Stimulated activated CD8-positive, alpha-beta memory T cell treated with anti-CD3 and anti-CD28 coated beads, Interleukin-15, amount 100 ng/mL, for 24 hours (primary cell): ENCODE measurements around the gene CKMT1B.
"Not testable (repeated sequence)": the region's sequence is repeated elsewhere in the genome, so short reads cannot be mapped to it uniquely, and the experiment has no call there.

Experiments
- DNase-seq: peaks from one replicate; pipeline ENCODE4 v3.0.0-alpha.2; 2020; ENCODE audit warnings: low read depth

The CKMT1B gene

DNA sequence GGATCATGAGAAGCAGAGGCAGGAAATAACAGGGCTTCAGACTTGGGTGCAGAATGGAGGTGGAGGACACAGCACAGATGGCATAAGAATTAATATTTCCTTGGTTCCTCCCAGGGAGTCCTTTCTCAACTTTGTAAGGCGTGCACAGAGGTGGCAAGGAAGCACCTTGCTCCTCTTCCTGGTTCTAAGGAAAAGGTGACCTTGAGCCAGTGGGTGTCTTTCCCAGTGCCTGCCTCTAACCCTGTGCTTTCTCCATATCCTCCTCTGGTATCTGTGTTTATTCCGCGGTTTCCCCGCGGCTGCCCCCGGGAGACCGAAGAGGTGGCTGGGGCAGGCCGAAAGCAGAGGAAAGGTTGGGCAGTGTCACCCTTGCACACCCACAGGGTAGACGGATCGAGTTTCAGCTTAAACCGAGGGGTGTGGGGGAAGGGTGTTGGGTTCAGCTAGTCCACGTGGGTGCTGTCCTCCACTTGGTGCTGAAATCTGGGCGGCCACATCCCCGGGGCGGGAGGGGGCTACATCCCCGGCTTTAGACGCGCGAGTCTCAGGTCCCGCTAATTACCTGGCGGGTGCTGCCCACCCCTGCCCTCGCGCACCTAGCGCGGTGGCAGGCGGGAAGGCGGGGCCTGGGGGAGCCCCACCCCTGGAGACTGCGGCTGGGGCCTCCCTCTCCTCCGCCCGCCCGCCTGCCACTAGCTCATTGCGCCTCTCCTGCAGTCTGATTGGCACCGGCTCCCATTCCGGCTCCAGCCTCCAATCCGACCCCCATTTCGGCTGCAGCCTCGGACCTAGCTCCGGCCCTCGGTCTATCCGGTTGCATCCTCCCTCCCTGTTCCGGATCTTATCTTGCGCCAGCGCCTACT is at the start of gene CKMT1B:
CKMT1B (plus strand) TSS at position 700 of the 863 bp plus-strand sequence. CDS start 192 bp downstream, outside the sequence.
- DNase-seq = not testable (repeated sequence)

DNA sequence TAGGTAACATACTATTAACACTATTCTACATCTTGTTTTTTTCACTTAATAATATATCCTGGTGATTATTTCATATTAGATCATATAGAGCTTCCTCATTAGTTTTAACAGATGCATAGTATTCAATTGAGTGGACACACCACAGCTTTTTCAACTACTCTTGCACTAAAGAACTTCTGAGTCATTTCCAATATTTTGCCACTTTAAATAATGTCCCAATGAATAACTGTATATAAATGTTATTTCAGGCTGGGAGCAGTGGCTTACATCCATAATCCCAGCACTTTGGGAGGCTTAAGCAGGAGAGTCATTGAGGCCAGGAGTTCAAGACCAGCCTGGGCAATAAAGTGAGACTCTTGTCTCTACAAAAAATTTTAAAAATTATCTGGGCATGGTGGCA is 49.6 kb upstream of the CKMT1B start:
- no peak for DNase-seq

DNA sequence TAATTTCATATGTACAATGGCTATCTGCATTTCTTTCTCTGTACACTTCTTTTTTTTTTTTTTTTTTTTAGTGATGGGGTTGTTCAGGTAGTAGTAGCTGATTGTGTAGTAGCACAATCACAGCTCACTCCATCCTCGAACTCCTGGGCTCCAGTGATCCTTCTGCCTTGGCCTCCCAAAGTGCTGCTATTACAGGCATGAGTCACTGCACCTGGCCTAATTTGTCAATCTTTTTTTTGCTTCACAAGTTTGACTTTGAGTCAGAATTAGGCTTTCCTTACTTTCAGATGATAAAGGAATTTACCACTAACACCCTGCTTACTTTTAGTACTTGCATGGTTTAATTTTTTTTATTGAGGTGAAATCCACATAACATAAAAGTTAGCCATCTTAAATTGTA is 48.4 kb upstream of the CKMT1B start:
- DNase-seq = no peak

DNA sequence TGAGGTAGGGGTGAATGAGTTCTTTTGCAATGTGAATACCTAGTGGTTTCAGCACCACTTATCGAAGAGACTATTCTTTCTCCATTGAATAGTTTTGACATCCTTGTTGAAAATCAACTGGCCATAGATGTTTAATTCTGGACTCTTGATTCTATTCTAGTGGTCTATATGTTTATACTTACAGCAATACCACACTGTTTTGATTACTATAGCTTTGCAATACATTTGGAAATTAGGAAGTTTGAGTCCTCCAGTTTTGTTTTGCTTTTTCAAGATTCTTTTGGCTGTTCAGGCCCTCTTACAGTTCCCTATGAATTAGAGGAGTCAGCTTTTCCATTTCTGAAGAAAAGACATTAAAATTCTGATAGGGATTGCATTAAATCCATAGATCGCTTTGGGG is 46.3 kb upstream of the CKMT1B start:
- DNase-seq = no peak

DNA sequence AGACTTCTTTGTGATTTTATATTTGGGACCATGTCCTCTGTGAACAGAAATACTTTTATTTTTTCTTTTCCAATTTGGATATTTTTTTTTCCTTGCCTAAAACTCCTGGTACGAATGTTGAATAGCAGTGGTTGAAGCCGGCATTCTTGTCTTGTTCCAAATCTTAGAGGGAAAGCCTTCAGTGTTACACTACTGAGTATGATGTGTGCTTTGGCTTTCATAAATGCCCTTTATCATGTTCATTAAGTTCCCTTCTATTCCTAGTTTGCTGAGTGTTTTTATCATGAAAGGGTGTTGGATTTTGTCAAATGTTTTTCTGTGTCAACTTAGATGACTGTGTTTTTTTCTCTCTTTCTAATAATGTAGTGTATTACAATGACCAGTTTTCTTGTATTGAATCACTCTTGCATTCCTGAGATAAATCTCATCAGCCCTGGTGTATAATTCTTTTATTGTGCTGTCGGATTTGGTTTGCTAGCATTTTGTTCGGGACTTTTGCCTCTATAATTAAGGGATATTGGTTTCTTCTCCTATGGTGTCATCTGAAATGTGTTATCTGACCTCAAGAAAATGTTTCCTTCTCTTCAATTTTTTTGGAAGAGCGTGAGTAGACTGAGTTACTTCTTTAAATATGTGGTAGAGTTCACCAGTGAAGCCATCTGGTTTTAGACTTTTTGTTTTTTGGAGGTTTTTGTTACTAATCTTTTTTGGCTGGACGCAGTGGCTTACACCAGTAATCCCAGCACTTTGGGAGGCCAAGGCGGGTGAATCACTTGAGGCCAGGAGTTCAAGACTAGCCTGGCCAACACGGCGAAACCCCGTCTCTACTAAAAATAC is 43.1 kb upstream of the CKMT1B start:
- no peak for DNase-seq

DNA sequence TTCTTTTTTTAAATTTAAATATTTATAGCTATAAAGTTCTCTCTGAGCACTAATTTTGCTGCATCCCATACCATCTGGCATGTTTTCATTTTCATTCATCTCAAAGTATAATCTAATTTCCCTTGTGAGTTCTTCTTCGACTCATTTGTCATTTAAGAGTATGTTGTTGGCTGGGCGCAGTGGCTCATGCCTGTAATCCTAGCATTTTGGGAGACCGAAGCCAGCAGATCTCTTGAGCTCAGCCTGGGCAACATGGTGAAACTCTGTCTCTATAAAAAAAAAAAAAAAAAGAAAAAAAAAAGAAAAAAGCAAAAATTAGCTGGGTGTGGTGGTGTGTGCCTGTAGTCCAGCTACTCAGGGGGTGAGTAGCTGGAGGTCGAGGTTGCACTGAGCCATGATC is 41.6 kb upstream of the CKMT1B start:
- no peak for DNase-seq

DNA sequence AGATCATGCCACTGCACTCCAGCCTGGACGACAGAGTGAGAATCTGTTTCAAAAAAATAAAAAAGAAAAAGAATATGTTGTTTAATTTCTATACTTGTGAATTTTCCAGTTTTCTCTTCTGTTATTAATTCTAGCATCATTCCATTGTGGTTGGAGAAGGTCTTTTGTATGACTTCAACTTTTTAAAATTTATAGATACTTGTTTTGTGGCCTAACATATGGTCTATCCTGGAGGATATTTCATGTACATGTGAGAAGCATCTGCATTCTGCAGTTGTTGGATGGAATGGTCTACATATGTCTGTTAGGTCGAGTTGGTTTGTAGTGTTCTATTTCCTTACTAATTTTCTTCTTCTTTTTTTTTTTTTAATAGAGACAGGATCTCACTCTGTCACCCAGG is 40.8 kb upstream of the CKMT1B start:
- no peak for DNase-seq

DNA sequence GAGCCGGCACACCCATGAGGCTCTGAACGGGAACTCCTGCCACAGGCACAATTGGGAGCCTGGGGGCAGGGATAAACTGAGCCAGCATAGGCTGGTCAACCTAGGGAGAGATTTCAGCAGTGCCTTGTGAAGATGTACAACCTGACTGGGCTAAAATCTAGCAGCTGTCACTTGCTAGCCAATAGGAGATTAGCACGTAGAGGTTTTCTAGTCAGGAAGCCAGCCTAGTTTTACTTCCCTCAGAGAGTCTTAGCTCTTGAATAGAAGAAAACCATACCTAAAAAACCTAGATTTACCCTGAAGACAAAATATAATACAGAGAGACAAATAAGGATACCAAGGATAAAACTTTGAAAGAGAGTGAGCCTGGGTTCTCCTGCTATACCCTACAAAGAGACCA is 31.1 kb upstream of the CKMT1B start:
- not testable (repeated sequence) for DNase-seq

DNA sequence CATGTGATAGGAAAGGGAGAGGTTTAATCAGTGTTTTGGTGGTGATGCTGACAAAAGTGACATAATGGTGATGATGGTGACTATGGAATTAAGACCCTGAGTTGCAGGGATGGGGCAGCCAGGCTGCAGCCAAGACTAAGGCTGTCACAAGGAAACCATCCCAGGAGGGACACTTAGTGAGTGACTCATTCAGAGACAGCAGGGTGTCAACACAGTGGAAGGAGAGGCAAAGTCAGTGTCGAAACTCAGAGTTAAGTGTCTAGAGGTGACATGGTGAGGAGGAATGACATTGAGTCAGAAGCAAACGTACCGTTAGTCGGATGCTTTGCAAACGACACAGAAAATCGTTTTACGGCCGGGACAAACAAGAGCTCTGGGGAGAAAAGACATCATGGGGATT is 30.0 kb upstream of the CKMT1B start:
- not testable (repeated sequence) for DNase-seq

DNA sequence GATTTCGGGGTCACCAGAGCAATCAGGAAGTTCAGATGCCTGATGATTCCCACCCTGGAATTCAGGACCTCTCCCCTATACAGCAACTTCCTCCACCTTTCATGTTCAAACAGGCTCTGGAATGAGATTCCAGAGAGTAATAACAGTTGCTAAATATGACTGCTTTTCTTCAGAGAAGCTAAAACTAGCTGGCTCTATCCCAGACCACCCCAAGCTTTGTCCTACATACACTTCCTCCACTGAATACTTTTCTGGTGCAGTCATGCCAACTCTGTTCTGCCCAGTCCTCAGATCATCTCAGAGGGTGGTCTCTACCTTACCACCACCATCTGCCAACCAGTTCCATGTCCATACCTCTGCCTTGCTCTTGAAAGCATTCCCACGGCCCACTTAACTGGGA is 27.2 kb upstream of the CKMT1B start:
- not testable (repeated sequence) for DNase-seq

DNA sequence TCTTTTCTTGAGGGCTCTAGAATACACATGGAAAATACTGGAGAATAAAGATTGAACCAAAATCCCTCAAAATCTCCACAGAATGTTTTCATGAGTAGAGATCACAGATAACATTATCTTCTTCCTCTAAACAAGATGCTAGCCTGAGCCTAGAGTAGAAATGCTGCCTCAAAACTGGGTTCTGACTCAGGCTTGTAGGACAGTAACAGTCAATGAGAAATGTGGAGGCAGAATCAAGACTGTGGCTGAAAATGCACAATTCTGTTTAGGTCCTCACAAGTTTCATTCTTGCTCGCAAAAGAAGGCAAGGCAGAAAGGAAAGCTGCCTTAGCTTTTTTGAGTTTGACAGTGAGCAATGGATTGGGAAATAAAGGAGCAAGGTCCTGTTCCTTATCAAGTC is 19.2 kb upstream of the CKMT1B start:
- DNase-seq = not testable (repeated sequence)

DNA sequence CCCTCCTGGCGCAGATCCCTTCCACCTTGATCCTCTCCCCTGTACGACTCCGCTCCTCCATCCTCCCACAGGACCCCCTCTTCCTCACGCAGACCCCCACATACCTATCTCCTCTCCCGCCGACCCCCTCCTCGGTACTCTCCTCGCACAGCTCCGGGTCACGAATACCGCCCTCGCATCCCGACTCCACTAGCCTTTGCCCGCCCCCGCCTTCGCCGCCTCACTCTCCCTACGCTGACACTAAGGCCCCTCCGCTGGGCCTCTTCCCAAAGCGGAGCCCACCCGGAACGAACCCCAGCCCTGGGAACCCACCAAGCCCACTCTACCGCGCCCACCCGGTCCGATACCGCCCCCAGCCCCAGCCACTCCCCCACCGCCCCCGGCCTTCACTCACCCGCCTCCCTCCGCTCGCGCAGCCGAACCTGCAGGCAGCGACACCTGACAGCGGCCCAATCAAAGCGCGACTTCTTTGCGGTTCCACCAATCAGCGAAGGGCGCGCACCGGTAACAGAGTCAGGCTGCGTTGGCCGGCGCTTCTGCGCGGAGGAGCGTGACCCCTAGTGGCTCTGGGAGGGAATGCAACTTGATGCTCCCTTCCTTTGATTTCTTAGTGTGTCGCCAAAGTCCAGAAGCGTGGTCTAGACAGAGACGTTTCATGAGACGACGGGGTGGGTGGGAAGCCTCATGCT is 3.9 kb upstream of the CKMT1B start, which contains the start of gene PPIP5K1:
PPIP5K1 (minus strand) TSS at position 431 of the 689 bp plus-strand sequence. CDS start 5,704 bp downstream, outside the sequence.
- not testable (repeated sequence) for DNase-seq

DNA sequence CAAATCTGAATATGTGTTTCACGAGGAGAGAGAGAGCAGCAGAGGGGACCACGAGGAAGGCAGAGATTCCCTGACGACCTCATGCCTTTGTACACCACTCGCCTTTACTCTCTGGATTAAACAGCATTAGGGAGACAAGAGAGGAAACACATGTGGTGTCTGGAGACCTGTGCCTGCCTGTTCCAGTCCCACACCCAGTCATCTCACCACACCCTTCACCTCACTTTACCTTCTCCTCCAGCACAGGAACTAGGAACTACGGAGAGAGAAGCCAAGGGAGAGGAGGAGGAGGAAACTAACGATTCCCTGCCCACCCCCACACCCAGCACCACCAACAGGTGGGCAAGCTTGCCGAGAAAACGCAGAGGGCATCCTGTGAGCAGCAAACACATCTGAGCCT is 986 bp upstream of the CKMT1B start:
- DNase-seq = not testable (repeated sequence)

DNA sequence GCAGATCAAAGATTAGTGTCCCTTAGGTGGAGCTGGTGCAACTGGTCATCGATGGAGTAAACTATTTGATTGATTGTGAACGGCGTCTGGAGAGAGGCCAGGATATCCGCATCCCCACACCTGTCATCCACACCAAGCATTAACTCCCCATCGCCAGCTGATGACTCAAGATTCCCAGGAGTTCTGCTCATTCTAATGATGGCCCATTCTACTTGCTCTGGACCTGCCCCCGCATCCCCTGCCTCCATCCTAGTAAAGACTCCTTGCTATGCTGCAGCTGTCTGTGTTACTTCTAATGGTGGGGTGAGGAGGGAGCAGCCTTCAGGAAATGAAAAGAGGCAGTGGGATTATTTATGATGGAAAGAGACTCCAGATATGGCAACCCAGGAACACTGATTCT is 5.3 kb downstream of the CKMT1B start:
- DNase-seq = not testable (repeated sequence)

DNA sequence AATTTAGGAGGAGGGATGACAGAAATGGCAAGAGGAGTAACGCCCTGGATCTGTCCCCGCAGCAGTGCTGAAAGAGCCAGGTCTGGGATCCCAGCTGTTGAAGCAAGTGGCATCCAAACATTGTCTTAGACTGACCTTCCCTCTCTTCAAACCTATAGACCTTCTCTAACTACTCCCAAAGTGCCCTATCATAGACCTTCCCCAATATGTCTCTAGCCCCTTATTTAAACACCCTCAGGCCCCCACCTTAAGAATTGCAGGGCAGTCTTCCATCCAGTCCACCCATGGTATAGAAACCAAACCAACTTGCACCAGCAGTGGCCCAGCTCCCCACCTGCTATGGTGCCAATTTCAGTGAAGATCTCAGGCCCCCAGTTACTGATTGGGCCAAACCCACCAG is 6.4 kb downstream of the CKMT1B start:
- DNase-seq = not testable (repeated sequence)

DNA sequence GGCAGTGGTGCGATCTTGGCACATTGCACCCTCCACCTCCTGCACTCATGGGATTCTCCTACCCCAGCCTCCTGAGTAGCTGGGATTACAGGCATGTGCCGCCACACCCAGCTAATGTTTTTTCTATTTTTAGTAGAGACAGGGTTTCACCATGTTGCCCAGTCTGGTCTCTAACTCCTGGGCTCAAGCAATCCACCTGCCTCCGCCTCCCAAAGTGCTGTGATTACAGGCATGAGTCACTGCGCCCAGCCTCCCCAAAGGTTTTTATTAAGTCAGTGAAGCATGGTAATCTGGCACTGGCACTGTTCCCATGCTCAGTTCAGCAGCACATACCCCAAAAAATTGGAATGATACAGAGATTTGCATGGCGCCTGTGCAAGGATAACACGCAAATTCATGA is 8.4 kb downstream of the CKMT1B start:
- not testable (repeated sequence) for DNase-seq

DNA sequence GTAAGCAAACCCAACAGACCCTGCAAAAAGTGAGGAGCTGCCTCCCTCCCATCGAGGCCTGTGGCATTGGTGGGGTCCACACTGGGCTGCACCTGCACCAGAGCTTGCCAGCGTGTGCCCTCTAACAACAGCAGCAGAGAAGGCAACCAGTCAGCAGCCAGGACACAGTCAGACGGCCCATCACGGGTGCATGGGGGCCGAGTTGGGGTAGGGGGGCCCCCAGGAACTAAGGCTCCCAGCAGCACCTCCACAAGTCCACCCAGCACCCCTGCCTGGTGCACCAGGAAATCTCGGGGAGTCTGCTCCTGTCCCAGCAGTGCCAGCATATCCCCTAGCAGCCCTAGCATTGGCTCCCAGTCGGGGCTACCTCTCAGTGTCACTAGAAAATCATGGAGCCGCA is 23.9 kb downstream of the CKMT1B start:
- DNase-seq = not testable (repeated sequence)

DNA sequence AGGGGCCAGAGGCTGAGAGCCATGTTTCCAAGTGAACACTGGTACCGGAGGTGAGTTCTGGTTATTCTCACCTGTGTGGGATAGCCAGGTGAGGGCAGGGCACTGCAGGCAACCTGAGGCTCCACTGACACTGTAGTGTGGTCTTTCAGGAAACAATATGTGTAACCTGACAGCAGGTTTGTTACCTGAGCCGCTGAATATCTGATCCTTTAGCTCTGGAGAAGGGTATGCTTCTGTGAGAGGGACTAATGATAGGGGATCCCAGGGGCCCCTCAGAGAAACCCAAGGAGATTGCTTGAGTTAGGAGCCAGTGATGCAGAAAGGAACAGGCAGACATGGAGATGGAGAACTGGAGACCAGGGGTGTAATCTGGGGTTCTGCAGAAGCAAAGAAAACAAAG is 24.9 kb downstream of the CKMT1B start, which contains the start of gene STRC:
STRC (minus strand) TSS at position 101 of the 400 bp plus-strand sequence; CDS start at position 23, 78 bp downstream.
- DNase-seq = not testable (repeated sequence)

DNA sequence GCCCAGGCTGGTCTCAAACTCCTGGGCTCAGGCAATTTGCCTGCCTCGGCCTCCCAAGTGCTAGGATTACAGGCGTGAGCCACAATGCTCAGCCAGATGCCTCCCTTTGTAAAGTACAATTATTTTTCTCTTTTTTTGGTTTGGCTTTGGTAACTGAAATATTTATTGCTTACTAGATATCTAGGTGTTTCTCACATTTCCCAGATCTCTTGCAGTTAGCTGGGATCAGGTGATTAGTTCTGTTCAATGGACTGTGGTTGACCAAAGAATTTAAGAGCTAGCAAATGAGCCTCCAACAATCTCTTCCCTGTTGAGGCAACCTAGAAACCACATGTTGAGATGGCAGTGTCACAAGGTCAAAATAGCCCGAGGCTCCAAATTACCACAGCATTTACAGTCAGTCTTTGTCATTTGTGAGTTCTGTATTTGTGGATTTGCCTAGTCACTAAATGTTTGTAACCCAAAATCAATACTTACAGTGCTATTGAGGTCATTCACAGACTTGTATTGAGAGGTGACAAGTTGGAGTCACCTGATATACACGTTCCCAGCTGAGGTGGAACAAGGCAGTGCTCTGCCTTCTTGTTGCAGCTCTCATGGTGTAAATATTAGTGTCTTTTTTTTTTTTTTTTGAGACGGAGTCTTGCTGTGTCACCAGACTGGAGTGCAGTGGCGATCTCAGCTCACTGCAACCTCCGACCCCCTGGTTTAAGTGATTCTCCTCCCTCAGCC is 28.4 kb downstream of the CKMT1B start:
- DNase-seq = not testable (repeated sequence)

DNA sequence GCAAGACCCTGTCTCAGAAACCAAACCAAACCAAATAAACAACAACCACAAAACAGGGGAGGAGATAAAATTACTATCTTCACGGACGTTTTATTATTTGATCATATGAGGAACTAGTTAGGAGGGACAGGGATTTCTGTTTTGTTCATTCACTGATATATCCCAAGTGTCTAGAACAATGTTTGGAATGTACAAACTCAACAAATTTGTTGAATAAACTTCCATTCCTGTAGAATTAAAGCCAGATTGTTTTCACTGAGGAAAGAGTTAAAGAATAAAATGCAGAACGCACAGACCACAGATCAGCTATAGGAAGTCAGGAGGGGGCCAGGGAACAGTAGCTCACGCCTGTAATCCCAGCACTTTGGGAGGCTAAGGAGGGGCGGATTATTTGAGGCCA is 31.3 kb downstream of the CKMT1B start:
- DNase-seq = no peak

DNA sequence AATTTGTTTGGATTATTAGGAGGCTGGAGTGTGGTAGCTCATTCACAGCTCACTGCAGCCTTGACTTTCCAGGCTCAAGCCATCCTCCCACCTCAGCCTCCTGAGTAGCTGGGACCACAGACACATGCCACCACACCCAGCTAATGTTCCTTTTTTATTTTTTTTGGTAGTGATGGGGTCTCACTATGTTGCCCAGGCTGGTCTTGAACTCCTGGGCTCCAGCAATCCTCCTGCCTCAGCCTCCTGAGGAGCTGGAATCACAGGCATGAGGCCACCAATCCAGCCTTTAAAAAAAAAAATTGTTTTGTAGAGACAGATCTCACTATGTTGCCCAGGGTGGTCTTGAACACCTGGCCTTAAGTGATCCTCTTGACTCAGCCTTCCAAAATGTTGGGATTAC is 33.1 kb downstream of the CKMT1B start:
- not testable (repeated sequence) for DNase-seq
